Measurements from ENCODE around the gene ITPRIP. TPM values are rescaled to one million over a fixed set of nuclear protein-coding genes. Genes with fewer than 3 reads are reported as not detected.
A peak's percentile ranks its signal among the peaks of the same experiment; 100 is the strongest.

ITPRIP gene
- total RNA-seq, 1 experiment from 2014 or later: 22.5 TPM

DNA sequence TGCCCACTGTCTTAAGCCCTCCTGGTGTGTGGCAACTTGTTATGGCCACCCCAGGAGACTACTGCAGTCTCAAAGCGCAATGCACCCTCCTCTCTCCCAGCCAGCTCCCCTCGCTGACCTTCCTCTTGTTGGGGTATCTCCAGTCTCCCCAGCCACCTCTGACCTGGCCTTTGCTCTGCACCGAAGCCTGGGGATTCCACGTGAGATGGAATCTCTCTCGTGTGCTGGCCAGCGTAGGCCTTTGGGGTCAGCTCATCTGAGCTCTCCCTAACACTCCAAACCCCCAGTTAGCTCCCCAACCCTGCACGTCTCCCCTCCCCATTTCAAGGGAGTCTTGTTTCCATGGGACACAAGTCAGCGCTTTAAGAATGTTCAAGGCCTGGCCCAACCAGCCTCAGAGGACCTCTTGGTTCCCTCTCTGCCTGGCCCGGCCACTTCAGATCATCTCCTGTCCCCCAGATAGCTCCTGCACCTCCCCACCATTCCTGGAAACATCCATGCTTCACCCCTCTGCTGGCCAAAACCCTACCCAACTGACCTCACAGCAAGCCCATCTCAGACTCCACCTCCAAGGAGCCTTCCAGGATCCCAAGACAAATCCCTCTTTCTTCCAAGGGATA is 11.2 kb downstream of the ITPRIP start:
- Histone ChIP-seq H3K27me3 (ENCODE audit: insufficient read depth, low read length) (no peaks in the 10 kb centered on the region), H4K5ac (ENCODE audit: insufficient read length, low read depth, low read length) (no peak overlapping the region), H4K91ac (ENCODE audit: insufficient read length, low read depth, low read length) (no peak overlapping the region), H2BK5ac (ENCODE audit: insufficient read length, low read length) (no peak overlapping the region), H2AK5ac (ENCODE audit: insufficient read length, low read length) (no peak overlapping the region), H3K23me2 (ENCODE audit: insufficient read length, low read depth, low read length, poor library complexity, severe bottlenecking) (peaks cover 4% of the 10 kb centered on the region), H3K79me1 (ENCODE audit: insufficient read depth, low read depth, low read length, poor library complexity, severe bottlenecking) (no peaks in the 10 kb centered on the region), H2BK20ac (ENCODE audit: low read depth, low read length, poor library complexity, severe bottlenecking) (no peak overlapping the region), H3K27ac (ENCODE audit: insufficient read length, low read depth, low read length) (no peak overlapping the region), H3K4me2 (ENCODE audit: insufficient read depth, insufficient read length, low read length) (no peak overlapping the region), H3K23ac (ENCODE audit: insufficient read length, low read depth, low read length) (no peak overlapping the region), H2BK15ac (ENCODE audit: low read depth, low read length) (no peak overlapping the region), H3K9ac (ENCODE audit: extremely low read depth, insufficient read length, low read length) (no peak overlapping the region), H3K79me2 (ENCODE audit: insufficient read depth, low read length) (peaks cover 23% of the 10 kb centered on the region; the same call in 1 of the 2 replicates), H3K4me1 (ENCODE audit: insufficient read depth, low read length) (peaks cover 47% of the 10 kb centered on the region; the same call in 1 of the 2 replicates), H3K14ac (ENCODE audit: insufficient read depth, low read length) (0 out of 2 replicates have a peak overlapping the region, but pooled peaks have one; percentile 4), H3K4ac (ENCODE audit: low read depth, low read length) (no peak overlapping the region), H4K8ac (replicated peaks; ENCODE audit: insufficient read length, low read depth, low read length) (no peak overlapping the region), H2BK12ac (ENCODE audit: insufficient read length, low read depth, low read length) (no peak overlapping the region), H3K18ac (ENCODE audit: insufficient read length, low read depth, low read length) (no peak overlapping the region), H4K20me1 (ENCODE audit: control insufficient read depth, insufficient read depth, insufficient read length) (no peaks in the 10 kb centered on the region), H3T11ph (ENCODE audit: low read length) (no peak overlapping the region), H3K56ac (ENCODE audit: insufficient read length, low read depth, low read length) (no peak overlapping the region), H3K9me3 (ENCODE audit: control insufficient read depth, low read depth, low read length) (no peaks in the 10 kb centered on the region), H2AFZ (ENCODE audit: low read length) (no peak overlapping the region), H2BK120ac (ENCODE audit: low read depth, low read length, poor library complexity, severe bottlenecking) (no peak overlapping the region)
- peaks cover 14 to 23% (median 22%) of the 10 kb centered on the region in 3 experiments for H3K36me3 Mint-ChIP-seq (ENCODE audit: insufficient read depth in 1 of 3, low read depth in 3 of 3)
- WGBS (ENCODE audit: extremely low coverage, insufficient read length, low lambda C conversion rate): no CpG with 5 or more reads among the region's 9 CpGs
- peaks cover 88 to 92% of the 10 kb centered on the region in 2 experiments for H3K4me1 Mint-ChIP-seq
- DNase-seq: no peak
- no peaks in the 10 kb centered on the region for H3K27me3 Mint-ChIP-seq (ENCODE audit: low read depth)
- H3K4me3 Mint-ChIP-seq: peak overlapping the region; percentile 4 to 16; a peak in 3 of 5 replicates
- peak overlapping the region; percentile 18 to 98 (median 92); a peak in 6 of 7 replicates for H3K27ac Mint-ChIP-seq
- no peaks in the 10 kb centered on the region for H3K9me3 Mint-ChIP-seq
- TF ChIP-seq, protein P1, sequence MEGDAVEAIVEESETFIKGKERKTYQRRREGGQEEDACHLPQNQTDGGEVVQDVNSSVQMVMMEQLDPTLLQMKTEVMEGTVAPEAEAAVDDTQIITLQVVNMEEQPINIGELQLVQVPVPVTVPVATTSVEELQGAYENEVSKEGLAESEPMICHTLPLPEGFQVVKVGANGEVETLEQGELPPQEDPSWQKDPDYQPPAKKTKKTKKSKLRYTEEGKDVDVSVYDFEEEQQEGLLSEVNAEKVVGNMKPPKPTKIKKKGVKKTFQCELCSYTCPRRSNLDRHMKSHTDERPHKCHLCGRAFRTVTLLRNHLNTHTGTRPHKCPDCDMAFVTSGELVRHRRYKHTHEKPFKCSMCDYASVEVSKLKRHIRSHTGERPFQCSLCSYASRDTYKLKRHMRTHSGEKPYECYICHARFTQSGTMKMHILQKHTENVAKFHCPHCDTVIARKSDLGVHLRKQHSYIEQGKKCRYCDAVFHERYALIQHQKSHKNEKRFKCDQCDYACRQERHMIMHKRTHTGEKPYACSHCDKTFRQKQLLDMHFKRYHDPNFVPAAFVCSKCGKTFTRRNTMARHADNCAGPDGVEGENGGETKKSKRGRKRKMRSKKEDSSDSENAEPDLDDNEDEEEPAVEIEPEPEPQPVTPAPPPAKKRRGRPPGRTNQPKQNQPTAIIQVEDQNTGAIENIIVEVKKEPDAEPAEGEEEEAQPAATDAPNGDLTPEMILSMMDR (conservative IDR thresholded peaks at IDR 0.05): no peak
